Activated CD8-positive, alpha-beta memory T cell treated with anti-CD3 and anti-CD28 coated beads, Interleukin-2, amount 50 U/mL, for 4 hours (primary cell): ENCODE results near the gene OXCT1.

ENCODE experiments used
- DNase-seq: peaks from one replicate; pipeline ENCODE4 v3.0.0-alpha.2; 2020

Gene OXCT1

DNA sequence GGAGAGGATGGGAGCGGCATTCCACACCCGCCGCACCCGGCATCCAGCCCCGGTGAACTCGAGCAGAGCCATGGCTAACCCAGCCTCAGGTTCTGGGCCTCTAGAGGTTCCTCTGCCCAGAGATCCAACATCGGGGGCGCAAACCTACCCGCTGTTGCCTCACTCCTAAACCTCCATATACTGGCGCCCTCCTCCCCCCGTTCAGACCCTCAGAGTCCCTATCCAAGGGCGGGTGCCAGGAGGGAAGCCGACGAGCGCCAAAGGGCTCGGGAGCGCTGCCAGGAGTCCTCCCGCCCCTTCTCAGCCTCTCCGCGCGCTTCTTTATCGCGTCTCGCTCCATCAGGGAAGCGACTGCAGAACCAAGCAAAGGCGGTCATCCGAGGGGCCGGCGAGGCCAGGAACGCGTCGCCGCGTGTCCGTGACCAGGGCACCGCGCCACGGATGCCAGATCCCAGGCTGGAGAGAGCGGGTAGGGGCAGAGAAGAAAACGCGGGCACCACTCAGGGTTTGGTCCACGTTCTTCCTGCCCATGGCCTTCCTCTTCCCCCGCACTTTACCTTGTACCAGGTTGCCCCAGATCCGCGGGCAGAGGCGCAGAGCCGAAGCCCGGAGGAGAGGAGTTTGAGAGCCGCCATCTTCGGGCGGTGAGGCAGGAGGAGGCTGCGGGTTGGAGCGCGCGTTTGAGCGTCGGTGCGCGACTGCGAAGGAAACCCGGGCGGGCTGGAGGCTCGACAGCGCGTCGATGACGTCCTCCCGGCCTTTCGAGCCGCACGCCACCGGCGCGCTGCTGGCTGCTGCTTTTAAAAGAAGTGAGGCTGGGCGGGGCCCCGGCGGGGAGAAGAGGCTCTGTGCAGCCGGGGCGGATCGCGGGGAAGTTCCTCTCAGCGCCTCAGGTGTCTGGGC, at the start of gene OXCT1:
OXCT1 (minus strand) TSS at position 702 of the 903 bp plus-strand sequence; CDS start at position 635, 67 bp downstream.
- peak; percentile 92 for DNase-seq

GRCh38 chr5:41918105-41918504, 47.9 kb upstream of the OXCT1 start:
- no peak for DNase-seq

- DNase-seq: no peak
Observed at GRCh38 chr5:41908374-41909079, 38.3 kb upstream of the OXCT1 start.

DNA sequence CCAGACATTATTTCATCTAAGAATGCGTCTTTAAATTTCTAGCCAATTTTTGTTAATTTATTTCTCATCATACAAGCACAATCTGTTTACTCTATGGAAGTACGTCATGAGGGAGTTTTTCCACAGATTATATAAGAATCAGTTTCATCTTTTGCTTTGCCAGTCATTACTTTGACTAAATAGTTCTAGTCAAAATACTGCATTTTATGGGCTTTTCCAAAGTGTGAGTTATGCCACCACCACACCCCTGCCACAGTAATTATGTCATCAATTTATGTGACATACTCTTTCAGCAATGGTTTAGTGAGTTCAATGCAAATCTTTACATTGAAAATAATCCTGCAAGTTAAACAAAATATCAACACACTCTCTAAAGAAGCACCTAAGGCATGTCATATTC, 35.9 kb upstream of the OXCT1 start:
- DNase-seq: no peak

DNA sequence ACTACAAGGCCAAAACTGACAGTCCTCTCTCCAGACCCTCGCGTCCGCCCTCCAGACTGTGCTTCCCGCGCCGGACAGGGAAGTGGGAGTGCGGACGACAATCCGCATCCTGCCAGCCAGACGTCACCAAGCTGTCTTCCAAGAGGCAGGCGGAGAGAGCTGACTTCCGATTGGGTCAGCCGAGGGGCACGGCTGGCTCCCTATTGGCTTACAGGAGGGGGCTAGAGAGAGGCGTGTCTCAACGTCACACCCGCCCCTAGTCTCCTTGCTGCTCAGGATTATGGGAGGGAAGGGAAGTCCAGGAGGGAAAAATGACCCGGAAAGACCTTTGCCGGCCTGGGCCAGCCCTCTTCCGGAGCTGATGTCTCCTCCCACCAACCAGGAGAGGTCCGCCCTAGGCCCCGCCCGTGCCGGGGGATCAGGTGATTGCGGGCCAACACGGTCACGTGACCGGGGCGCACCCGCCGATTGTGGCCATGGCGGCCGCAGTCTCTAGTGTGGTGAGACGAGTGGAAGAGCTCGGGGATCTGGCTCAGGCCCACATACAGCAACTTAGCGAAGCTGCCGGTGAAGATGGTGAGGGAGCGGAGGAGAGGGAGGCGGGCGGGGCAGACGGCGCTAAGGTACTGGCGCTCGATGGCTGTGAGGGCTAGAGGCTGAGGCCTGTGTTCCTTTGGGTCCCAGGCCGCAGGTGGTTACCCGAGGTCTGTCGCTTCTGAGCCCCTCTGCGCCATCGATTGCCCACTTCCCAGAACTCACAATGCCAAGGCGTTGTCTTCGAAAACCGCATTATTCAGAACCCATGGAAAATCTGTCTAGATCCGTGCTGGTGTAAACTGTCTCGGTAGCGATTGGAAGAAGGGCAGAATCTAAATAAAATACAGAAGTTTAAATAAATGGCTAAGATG, 33.9 kb upstream of the OXCT1 start, which contains the start of gene RIMOC1:
RIMOC1 (plus strand) TSS at position 453 of the 908 bp plus-strand sequence; CDS start at position 477, 24 bp downstream.
- DNase-seq: peak; percentile 96

- DNase-seq: no peak
Observed at GRCh38 chr5:41903382-41903891, 33.2 kb upstream of the OXCT1 start.

- no peak for DNase-seq
Observed at GRCh38 chr5:41896230-41896629, 26.0 kb upstream of the OXCT1 start.

DNA sequence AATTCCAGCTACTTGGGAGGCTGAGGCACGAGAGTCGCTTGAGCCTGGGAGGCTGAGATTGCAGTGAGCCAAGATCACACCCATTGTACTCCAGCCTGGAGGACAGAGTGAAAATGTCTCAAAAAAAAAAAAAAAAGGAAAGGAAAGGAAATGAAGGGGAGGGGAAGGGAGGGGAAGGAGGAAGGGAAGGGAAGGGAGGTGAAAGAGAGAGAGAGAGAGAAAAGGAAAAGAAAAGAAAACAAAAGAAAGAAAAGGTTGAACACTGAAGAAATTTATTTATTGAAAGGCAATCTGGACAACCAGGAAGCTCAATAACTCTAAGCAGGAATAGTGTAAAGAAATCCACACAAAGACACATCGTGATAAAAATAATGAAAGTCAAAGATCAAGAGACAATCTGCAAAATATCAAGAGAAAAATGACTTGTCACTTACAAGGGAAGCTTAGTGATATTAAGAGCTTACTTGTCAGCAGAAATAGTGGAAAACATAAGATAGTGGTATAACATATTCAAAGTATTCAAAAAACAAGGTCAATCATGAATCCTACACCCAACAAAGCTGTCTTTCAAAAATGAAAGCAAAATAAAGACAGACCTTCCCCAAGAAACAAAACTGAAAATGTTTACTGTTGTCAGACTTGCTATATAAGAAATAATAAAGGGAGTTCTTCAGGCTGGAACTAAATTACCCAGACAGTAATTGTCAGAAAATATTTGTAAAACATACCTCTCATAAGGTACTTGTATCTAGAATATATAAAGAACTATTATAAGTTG, 23.0 kb upstream of the OXCT1 start:
- DNase-seq: no peak

DNA sequence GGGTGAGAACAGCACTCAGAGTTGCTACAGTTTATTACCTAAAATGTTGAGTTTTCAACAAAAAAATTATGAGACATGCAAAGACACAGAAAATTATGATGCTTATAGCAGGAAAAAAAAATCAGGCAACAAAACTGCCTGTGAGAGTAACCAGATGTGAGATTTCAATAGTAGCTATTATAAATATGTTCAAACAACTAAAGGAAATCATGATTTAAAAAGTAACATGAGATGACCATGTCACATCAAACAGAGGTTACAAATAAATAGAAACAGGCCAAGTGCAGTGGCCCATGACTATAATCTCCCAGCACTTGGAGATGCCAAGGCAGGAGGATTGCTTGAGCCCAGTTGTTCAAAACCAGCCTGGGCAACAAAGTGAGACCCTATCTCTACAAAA, 21.8 kb upstream of the OXCT1 start:
- no peak for DNase-seq

GRCh38 chr5:41891066-41891707, 21.0 kb upstream of the OXCT1 start:
- no peak for DNase-seq

- no peak for DNase-seq
Observed at GRCh38 chr5:41885286-41885685, 15.1 kb upstream of the OXCT1 start.

DNA sequence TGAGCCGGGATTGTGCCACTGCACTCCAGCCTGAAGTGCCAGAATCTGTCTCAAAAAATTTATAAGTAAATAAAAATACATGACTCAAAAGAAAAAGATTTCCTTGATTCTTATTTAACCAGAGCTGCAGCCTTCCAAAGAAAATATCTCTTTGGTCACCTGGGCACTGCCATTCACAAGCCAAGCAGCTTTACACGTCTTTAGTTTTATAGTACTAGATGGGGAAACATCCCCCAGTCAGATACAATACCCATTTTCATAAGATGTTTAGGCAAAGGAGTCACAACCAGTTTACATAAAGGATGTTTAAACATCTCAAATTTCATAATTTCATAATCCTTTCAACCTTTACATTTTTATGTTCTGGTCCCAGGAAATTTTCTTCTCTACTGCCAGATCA, 13.7 kb upstream of the OXCT1 start:
- DNase-seq: no peak

GRCh38 chr5:41883243-41883642, 13.0 kb upstream of the OXCT1 start:
- DNase-seq: no peak

DNA sequence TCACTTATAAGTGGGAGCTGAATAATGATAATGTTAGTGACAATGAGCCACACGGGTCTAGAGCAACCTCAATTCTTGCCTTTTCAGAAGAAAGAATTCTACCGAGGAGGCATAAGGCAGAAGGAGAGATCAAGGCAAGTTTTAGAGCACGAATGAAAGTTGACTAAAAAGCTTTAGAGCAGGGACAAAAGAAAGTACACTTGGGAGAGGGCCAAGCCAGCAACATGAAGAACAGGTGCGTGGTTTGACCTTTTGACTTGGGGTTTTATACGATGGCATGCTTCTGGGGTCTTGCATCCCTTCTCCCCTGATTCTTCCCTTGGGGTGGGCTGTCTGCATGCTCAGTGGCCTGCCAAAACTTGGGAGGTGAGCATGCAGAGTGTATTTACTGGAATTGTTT, 12.5 kb upstream of the OXCT1 start:
- no peak for DNase-seq

GRCh38 chr5:41878643-41879478, 8.6 kb upstream of the OXCT1 start:
- no peak for DNase-seq

DNA sequence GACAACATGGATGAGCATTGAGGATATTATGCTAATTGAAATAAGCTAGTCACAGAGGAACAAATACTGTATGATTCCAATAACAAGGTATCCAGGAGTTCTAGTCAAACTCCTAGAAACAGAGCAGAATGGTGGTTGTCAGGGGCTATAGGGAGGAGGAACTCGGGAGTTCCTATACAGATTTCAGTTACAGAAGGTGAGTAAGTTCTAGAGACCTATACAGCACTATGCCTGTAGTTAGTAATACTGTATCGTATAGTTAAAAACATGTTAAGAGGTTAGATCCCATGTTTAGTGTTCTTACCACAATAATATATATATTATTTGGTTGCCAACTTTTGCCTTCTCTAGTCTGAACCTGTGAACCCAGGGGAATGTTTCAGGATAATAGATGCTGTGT, 7.9 kb upstream of the OXCT1 start:
- DNase-seq: no peak

GRCh38 chr5:41877408-41877807, 7.2 kb upstream of the OXCT1 start:
- DNase-seq: no peak

GRCh38 chr5:41876678-41877077, 6.5 kb upstream of the OXCT1 start:
- DNase-seq: no peak

- no peak for DNase-seq
Observed at GRCh38 chr5:41875121-41875520, 4.9 kb upstream of the OXCT1 start.

GRCh38 chr5:41874512-41875060, 4.4 kb upstream of the OXCT1 start:
- no peak for DNase-seq
